ENCODE results near the gene SLF2.

Gene SLF2

GRCh38 chr10:100901051-100901450 is 11.7 kb upstream of the SLF2 start:
- no peak for DNase-seq

GRCh38 chr10:100902622-100903021 is 10.1 kb upstream of the SLF2 start:
- DNase-seq: no peak

- no peak for DNase-seq
Observed at GRCh38 chr10:100904917-100905316, 7.8 kb upstream of the SLF2 start.

GRCh38 chr10:100907175-100907574 is 5.6 kb upstream of the SLF2 start:
- DNase-seq: no peak

GRCh38 chr10:100907773-100908363 is 4.9 kb upstream of the SLF2 start:
- DNase-seq: no peak

GRCh38 chr10:100908378-100908777 is 4.4 kb upstream of the SLF2 start:
- DNase-seq: no peak

GRCh38 chr10:100909501-100910263 is 3.1 kb upstream of the SLF2 start:
- DNase-seq: no peak

GRCh38 chr10:100911472-100911871 is 1.3 kb upstream of the SLF2 start:
- no peak for DNase-seq

- DNase-seq: no peak
Observed at GRCh38 chr10:100912013-100912604, 654 bp upstream of the SLF2 start.

GRCh38 chr10:100913470-100913865 is 705 bp downstream of the SLF2 start:
- no peak for DNase-seq

GRCh38 chr10:100917071-100917470 is 4.3 kb downstream of the SLF2 start:
- DNase-seq: no peak

GRCh38 chr10:100923580-100923979 is 10.8 kb downstream of the SLF2 start:
- no peak for DNase-seq

- no peak for DNase-seq
Observed at GRCh38 chr10:100927266-100927665, 14.5 kb downstream of the SLF2 start.

GRCh38 chr10:100928039-100928438 is 15.3 kb downstream of the SLF2 start:
- DNase-seq: no peak

GRCh38 chr10:100930368-100930767 is 17.6 kb downstream of the SLF2 start:
- DNase-seq: no peak

GRCh38 chr10:100934084-100934659 is 21.4 kb downstream of the SLF2 start:
- DNase-seq: peak; percentile 5

GRCh38 chr10:100939763-100940344 is 27.1 kb downstream of the SLF2 start:
- no peak for DNase-seq

GRCh38 chr10:100942229-100942628 is 29.5 kb downstream of the SLF2 start:
- no peak for DNase-seq

GRCh38 chr10:100943508-100943907 is 30.7 kb downstream of the SLF2 start:
- no peak for DNase-seq

- DNase-seq: no peak
Observed at GRCh38 chr10:100945754-100946153, 33.0 kb downstream of the SLF2 start.

- DNase-seq: no peak
Observed at GRCh38 chr10:100948916-100949315, 36.2 kb downstream of the SLF2 start.

GRCh38 chr10:100960251-100960650 is 47.5 kb downstream of the SLF2 start:
- no peak for DNase-seq

GRCh38 chr10:100962351-100963080 is 49.8 kb downstream of the SLF2 start:
- no peak for DNase-seq

All from CD4-positive, alpha-beta T cell treated with Interleukin-4 for 4 hours (primary cell).